ENCODE results near the gene PTPRD. TPM values are rescaled to one million over a fixed set of nuclear protein-coding genes. Genes with fewer than 3 reads are reported as not detected.

Gene PTPRD
- total and polyA plus RNA-seq, 2 of the 4 experiments (the other 2 are of a cell fraction), result 0.07 to 0.18 TPM

GRCh38 chr9:8553444-8553843 lies 2059.4 kb downstream of the PTPRD start:
- Histone ChIP-seq H3K23ac (ENCODE audit: low read depth, low read length) (no peak overlapping the region), H2AFZ (replicated peaks; ENCODE audit: low read length, poor library complexity) (no peak overlapping the region), H4K91ac (ENCODE audit: insufficient read depth, low read depth, low read length) (no peak overlapping the region), H3K4ac (ENCODE audit: low read depth, low read length) (no peak overlapping the region), H3K4me1 (ENCODE audit: control insufficient read depth, insufficient read depth, low read length) (no peaks in the 10 kb centered on the region), H3K27ac (ENCODE audit: insufficient read depth, low read length) (no peak overlapping the region), H3K36me3 (ENCODE audit: control insufficient read depth, insufficient read depth, low read length) (no peaks in the 10 kb centered on the region), H3K9me3 (ENCODE audit: control insufficient read depth, insufficient read depth, low read length) (peaks cover 5% of the 10 kb centered on the region; the same call in 1 of the 2 replicates), H2BK120ac (ENCODE audit: low read depth, low read length) (no peak overlapping the region), H3K9me1 (ENCODE audit: insufficient read depth, low read length) (no peaks in the 10 kb centered on the region), H2BK20ac (ENCODE audit: low read depth, low read length) (no peak overlapping the region), H2AK5ac (ENCODE audit: low read depth, low read length) (no peak overlapping the region), H2BK5ac (ENCODE audit: low read depth, low read length, poor library complexity, severe bottlenecking) (no peak overlapping the region), H3K14ac (replicated peaks; ENCODE audit: low read depth, low read length) (no peak overlapping the region), H3K79me1 (ENCODE audit: low read depth in 1 of 2, low read length in 2 of 2) (no peaks in the 10 kb centered on the region), H3K4me3 (ENCODE audit: insufficient read depth, low read depth, low read length) (no peak overlapping the region), H3K4me2 (ENCODE audit: low read depth, low read length) (no peak overlapping the region), H4K5ac (ENCODE audit: low read depth, low read length) (no peak overlapping the region), H3K9ac (ENCODE audit: low read depth, low read length) (no peak overlapping the region), H3K56ac (ENCODE audit: extremely low read depth, insufficient read depth, low read length) (no peak overlapping the region), H2AK9ac (replicated peaks; ENCODE audit: low read depth, low read length, poor library complexity) (no peak overlapping the region), H4K20me1 (ENCODE audit: insufficient read depth, low read length) (no peaks in the 10 kb centered on the region), H2BK15ac (ENCODE audit: low read depth, low read length) (no peak overlapping the region), H4K8ac (ENCODE audit: low read depth in 2 of 2, low read length in 2 of 2) (no peak overlapping the region), H3K18ac (ENCODE audit: low read depth, low read length) (no peak overlapping the region), H3K27me3 (ENCODE audit: control insufficient read depth, insufficient read depth, low read length) (no peaks in the 10 kb centered on the region)
- no CpG with 5 or more reads among the region's 4 CpGs for WGBS, 2 experiments (ENCODE audit: extremely low coverage in 2 of 2, insufficient read length in 1 of 2)
- in situ Hi-C loops (cut with MboI; ENCODE audit: low sequenced_read_pairs), result no loop called here
- TF ChIP-seq RCOR1 (IDR thresholded peaks at IDR 0.05; ENCODE audit: insufficient replicate concordance, low read length), result no peak
- TF ChIP-seq CEBPB (IDR thresholded peaks at IDR 0.05; ENCODE audit: low read depth, low read length), result no peak
- TF ChIP-seq NFE2L2 (IDR thresholded peaks at IDR 0.05; ENCODE audit: low read depth, low read length), result peak; percentile 47
- no peak for TF ChIP-seq POLR2A (IDR thresholded peaks at IDR 0.05; ENCODE audit: low read depth, low read length)
- no peak for TF ChIP-seq BHLHE40 (IDR thresholded peaks at IDR 0.05; ENCODE audit: low read depth, low read length)
- dilution Hi-C loops (cut with HindIII; ENCODE audit: low sequenced_read_pairs, unreplicated experiment), result no loop called here
- POLR2A ChIA-PET (ENCODE audit: unreplicated experiment), result no interaction called here
- CTCF ChIA-PET, result no interaction called here
- intact Hi-C loops (cut with micrococcal nuclease), result no loop called here
- BruUV-seq (replicated peaks), result no TSS peak
- ATAC-seq (ENCODE audit: low read depth) (no peak), DNase-seq (no peak)
